Measurements from ENCODE around the gene SCD.

Gene SCD

DNA sequence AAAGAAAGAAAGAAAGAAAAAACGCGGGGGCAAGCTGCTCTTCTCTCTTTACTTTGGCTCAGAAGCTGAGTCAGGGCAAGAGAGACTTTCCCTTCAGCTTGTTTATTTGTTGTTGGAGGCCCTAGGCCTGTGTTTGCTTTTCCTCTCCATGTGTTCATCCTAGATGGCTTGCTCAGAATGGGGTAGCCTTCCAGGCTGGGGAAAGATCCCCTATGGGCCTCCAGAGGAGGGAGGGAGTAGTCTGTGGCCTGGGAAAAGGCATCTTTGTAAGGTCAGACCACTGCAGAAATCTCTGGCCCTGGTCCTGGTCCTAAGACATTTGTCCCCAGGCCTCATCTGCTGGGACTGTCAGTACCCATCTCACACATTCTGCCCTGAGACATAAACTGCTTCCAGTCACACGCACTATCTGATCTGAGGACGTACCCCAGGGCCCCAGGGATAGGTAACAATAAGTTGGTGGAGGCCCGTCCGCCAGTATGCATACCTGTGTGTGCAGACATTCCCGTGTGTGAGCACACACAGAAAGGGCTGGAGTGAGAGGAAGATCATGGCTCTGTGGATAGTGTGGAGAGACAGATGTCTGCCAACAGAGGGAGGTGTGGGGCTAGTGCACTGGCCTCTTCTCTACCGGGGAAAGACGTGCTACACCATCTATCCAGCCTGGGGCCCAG lies 4.9 kb upstream of the SCD start:
- H3K79me1 ChIP-seq (ENCODE audit: low read length), result no peaks in the 10 kb centered on the region
- no CpG with 5 or more reads among the region's 9 CpGs for WGBS (ENCODE audit: extremely low coverage, insufficient coverage, low lambda C conversion rate)
- H3K4me2 ChIP-seq (ENCODE audit: low read length), result no peak overlapping the region
- H3K56ac ChIP-seq (ENCODE audit: low read length), result no peak overlapping the region
- no peak overlapping the region for H2BK15ac ChIP-seq (replicated peaks; ENCODE audit: low read depth)
- H3K27me3 ChIP-seq (ENCODE audit: insufficient read depth, low read length, poor library complexity), result no peaks in the 10 kb centered on the region
- no peak overlapping the region for H4K5ac ChIP-seq (ENCODE audit: low read length)
- H3K4ac ChIP-seq (ENCODE audit: low read depth, low read length), result no peak overlapping the region
- no peak overlapping the region for H3K4me3 ChIP-seq (ENCODE audit: low read length)
- H2BK120ac ChIP-seq (ENCODE audit: low read depth, low read length), result no peak overlapping the region
- no peak overlapping the region for H2BK5ac ChIP-seq (ENCODE audit: low read length)
- peaks cover 7% of the 10 kb centered on the region for H3K4me1 ChIP-seq (ENCODE audit: control insufficient read depth, low read depth, low read length)
- H3K9ac ChIP-seq (ENCODE audit: low read length), result no peak overlapping the region
- no peak overlapping the region for H3K18ac ChIP-seq (ENCODE audit: low read length)
- H3K23ac ChIP-seq (ENCODE audit: low read length), result no peak overlapping the region
- no peak overlapping the region for H2AK5ac ChIP-seq (ENCODE audit: low read length)
- H3K36me3 ChIP-seq (ENCODE audit: control insufficient read depth, insufficient read depth, low read length), result no peaks in the 10 kb centered on the region
- H3K79me2 ChIP-seq (ENCODE audit: control insufficient read depth, insufficient read depth, low read length), result peaks cover 2% of the 10 kb centered on the region
- no peak overlapping the region for H3K27ac ChIP-seq (ENCODE audit: low read depth, low read length)
- no peak overlapping the region for H4K8ac ChIP-seq (ENCODE audit: low read depth, low read length)
- DNase-seq, result peak; percentile 88

DNA sequence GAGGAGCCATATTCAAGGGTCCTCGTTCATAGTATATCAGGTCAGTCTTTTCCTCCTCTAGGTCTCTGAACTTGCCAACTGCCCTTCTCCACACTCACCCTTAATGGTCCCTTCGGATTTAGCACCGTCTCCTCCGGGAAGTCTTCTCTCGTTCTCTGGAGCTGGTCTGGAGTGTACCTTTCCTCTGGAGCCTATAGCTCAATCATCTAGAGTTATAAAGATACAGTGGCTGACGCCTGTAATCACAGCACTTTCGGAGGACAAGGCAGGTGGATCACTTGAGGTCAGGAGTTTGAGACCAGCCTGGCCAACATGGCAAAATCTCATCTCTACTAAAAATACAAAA lies 4.4 kb upstream of the SCD start:
- no peak overlapping the region for H2BK15ac ChIP-seq (replicated peaks; ENCODE audit: low read depth)
- no peak overlapping the region for H3K4me2 ChIP-seq (ENCODE audit: low read length)
- no peak overlapping the region for H2BK5ac ChIP-seq (ENCODE audit: low read length)
- H3K4me3 ChIP-seq (ENCODE audit: low read length), result no peak overlapping the region
- H2AK5ac ChIP-seq (ENCODE audit: low read length), result no peak overlapping the region
- H4K8ac ChIP-seq (ENCODE audit: low read depth, low read length), result no peak overlapping the region
- H3K79me2 ChIP-seq (ENCODE audit: control insufficient read depth, insufficient read depth, low read length), result peaks cover 8% of the 10 kb centered on the region
- H3K56ac ChIP-seq (ENCODE audit: low read length), result no peak overlapping the region
- H3K27ac ChIP-seq (ENCODE audit: low read depth, low read length), result no peak overlapping the region
- H3K27me3 ChIP-seq (ENCODE audit: insufficient read depth, low read length, poor library complexity), result no peaks in the 10 kb centered on the region
- H3K23ac ChIP-seq (ENCODE audit: low read length), result no peak overlapping the region
- WGBS (ENCODE audit: extremely low coverage, insufficient coverage, low lambda C conversion rate), result no CpG with 5 or more reads among the region's 7 CpGs
- H3K4ac ChIP-seq (ENCODE audit: low read depth, low read length), result no peak overlapping the region
- H3K9ac ChIP-seq (ENCODE audit: low read length), result no peak overlapping the region
- H3K36me3 ChIP-seq (ENCODE audit: control insufficient read depth, insufficient read depth, low read length), result no peaks in the 10 kb centered on the region
- H3K18ac ChIP-seq (ENCODE audit: low read length), result no peak overlapping the region
- no peaks in the 10 kb centered on the region for H3K79me1 ChIP-seq (ENCODE audit: low read length)
- DNase-seq, result no peak
- peaks cover 7% of the 10 kb centered on the region for H3K4me1 ChIP-seq (ENCODE audit: control insufficient read depth, low read depth, low read length)
- no peak overlapping the region for H2BK120ac ChIP-seq (ENCODE audit: low read depth, low read length)
- H4K5ac ChIP-seq (ENCODE audit: low read length), result no peak overlapping the region

DNA sequence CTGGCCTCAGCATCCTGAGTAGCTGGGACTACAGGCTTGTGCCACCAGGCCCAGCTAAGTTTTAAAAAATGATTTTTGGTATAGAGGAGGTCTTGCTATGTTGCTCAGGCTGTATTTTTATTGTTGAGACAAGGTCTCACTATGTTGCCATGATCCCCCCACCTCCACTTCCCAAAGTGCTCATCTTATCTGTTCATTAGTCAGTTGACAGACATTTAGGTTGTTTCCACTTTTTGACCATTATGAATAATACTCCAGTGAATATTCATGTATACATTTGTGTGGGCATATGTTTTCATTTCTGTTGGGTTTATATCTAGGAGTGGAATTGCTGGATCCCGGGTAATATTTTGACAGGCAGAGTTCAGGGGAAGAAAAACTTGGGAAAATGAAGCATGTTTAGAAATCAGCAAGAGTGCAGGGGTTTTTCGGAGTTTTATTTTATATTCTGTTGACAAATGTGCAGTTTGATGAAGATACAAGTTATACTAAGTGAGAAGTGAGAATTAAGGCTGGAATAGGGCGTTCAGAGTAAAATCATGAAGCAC lies 2.7 kb upstream of the SCD start:
- H3K18ac ChIP-seq (ENCODE audit: low read length), result no peak overlapping the region
- H2BK15ac ChIP-seq (replicated peaks; ENCODE audit: low read depth), result no peak overlapping the region
- peaks cover 6% of the 10 kb centered on the region for H3K36me3 ChIP-seq (ENCODE audit: control insufficient read depth, insufficient read depth, low read length)
- no peak overlapping the region for H3K9ac ChIP-seq (ENCODE audit: low read length)
- peaks cover 25% of the 10 kb centered on the region for H3K79me2 ChIP-seq (ENCODE audit: control insufficient read depth, insufficient read depth, low read length)
- no peak overlapping the region for H3K27ac ChIP-seq (ENCODE audit: low read depth, low read length)
- 100% methylated on average over 1 of the region's 3 CpGs for WGBS (ENCODE audit: extremely low coverage, insufficient coverage, low lambda C conversion rate)
- H2AK5ac ChIP-seq (ENCODE audit: low read length), result no peak overlapping the region
- H3K4me3 ChIP-seq (ENCODE audit: low read length), result no peak overlapping the region
- no peak overlapping the region for H4K5ac ChIP-seq (ENCODE audit: low read length)
- H3K23ac ChIP-seq (ENCODE audit: low read length), result no peak overlapping the region
- H3K4me2 ChIP-seq (ENCODE audit: low read length), result no peak overlapping the region
- peaks cover 2% of the 10 kb centered on the region for H3K79me1 ChIP-seq (ENCODE audit: low read length)
- no peak overlapping the region for H2BK5ac ChIP-seq (ENCODE audit: low read length)
- no peak overlapping the region for H3K4ac ChIP-seq (ENCODE audit: low read depth, low read length)
- peaks cover 11% of the 10 kb centered on the region for H3K4me1 ChIP-seq (ENCODE audit: control insufficient read depth, low read depth, low read length)
- peak overlapping the region; percentile 9 for H3K56ac ChIP-seq (ENCODE audit: low read length)
- no peak overlapping the region for H4K8ac ChIP-seq (ENCODE audit: low read depth, low read length)
- no peaks in the 10 kb centered on the region for H3K27me3 ChIP-seq (ENCODE audit: insufficient read depth, low read length, poor library complexity)
- H2BK120ac ChIP-seq (ENCODE audit: low read depth, low read length), result no peak overlapping the region
- no peak for DNase-seq

DNA sequence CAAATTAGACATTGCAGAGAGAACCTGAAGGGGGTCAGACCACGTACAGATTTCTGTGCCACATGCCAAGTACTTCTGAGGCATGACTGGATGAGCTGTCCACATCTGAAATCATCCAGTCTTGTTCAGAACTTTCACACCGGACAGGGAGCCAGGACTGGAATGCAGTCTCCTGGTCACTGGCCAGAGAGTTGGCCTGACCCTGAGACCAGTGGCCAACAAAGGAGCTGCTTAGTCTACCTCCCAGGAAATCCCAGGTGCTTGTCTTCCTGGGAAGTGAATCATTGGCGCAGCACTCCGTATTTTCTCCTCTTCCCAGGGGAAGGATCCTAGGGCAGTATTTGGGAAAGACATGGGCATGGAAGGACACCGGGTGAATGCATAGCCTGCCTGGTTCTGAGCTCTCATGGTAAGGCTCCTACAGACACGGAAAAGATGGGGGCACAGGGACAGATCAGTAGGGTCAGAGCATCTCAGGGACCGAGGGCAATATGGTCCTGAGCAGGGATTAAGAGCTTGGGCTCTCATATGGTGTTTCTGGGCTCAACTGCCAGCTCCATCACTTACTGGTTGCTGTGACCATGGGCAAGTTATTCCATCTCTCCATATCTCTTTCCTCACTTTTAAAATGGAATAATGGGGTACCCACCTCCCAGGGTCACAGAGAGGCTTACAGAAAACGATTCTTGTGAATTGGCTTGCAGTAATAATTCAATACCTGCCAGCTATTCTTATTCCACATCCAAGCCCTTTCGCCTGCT lies 1.3 kb upstream of the SCD start:
- peak overlapping the region; percentile 61 for H3K18ac ChIP-seq (ENCODE audit: low read length)
- peaks cover 7% of the 10 kb centered on the region for H3K79me1 ChIP-seq (ENCODE audit: low read length)
- no peak overlapping the region for H2BK120ac ChIP-seq (ENCODE audit: low read depth, low read length)
- H3K36me3 ChIP-seq (ENCODE audit: control insufficient read depth, insufficient read depth, low read length), result peaks cover 12% of the 10 kb centered on the region
- peaks cover 39% of the 10 kb centered on the region for H3K79me2 ChIP-seq (ENCODE audit: control insufficient read depth, insufficient read depth, low read length)
- peak overlapping the region; percentile 99 for H3K4ac ChIP-seq (ENCODE audit: low read depth, low read length)
- no peak overlapping the region for H2BK15ac ChIP-seq (replicated peaks; ENCODE audit: low read depth)
- peak overlapping the region; percentile 90 for H3K56ac ChIP-seq (ENCODE audit: low read length)
- H2AK5ac ChIP-seq (ENCODE audit: low read length), result no peak overlapping the region
- H3K27ac ChIP-seq (ENCODE audit: low read depth, low read length), result peak overlapping the region; percentile 95
- H3K9ac ChIP-seq (ENCODE audit: low read length), result peak overlapping the region; percentile 73
- no peak overlapping the region for H4K8ac ChIP-seq (ENCODE audit: low read depth, low read length)
- no peaks in the 10 kb centered on the region for H3K27me3 ChIP-seq (ENCODE audit: insufficient read depth, low read length, poor library complexity)
- H3K4me2 ChIP-seq (ENCODE audit: low read length), result peak overlapping the region; percentile 35
- no peak overlapping the region for H3K23ac ChIP-seq (ENCODE audit: low read length)
- H3K4me3 ChIP-seq (ENCODE audit: low read length), result peak overlapping the region; percentile 34
- peaks cover 21% of the 10 kb centered on the region for H3K4me1 ChIP-seq (ENCODE audit: control insufficient read depth, low read depth, low read length)
- H2BK5ac ChIP-seq (ENCODE audit: low read length), result no peak overlapping the region
- H4K5ac ChIP-seq (ENCODE audit: low read length), result no peak overlapping the region
- WGBS (ENCODE audit: extremely low coverage, insufficient coverage, low lambda C conversion rate), result no CpG with 5 or more reads among the region's 9 CpGs
- DNase-seq, result no peak

DNA sequence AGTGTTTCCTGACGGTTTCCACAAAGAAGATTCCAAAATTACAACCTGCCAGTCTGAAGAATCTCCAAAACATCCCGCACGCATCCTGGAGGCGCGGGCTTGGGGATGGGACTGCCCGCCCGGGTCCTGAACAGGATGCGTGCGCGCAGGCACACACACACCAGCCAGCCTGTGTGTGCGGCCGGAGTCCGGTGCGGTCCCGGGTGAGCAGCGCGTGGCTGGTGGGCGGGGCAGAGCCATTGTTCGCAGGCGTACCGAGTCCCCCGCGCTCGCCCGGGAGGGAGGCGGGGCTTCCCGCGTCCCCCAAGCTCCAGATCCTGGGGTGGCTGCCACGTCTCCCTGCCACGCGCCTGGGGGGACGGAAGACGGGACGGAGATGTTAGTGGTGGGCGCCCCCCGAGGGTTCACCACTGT lies 675 bp upstream of the SCD start:
- Histone ChIP-seq H2AK5ac (ENCODE audit: low read length) (no peak overlapping the region), H3K4ac (ENCODE audit: low read depth, low read length) (peak overlapping the region; percentile 99), H3K36me3 (ENCODE audit: control insufficient read depth, insufficient read depth, low read length) (peaks cover 12% of the 10 kb centered on the region), H3K79me1 (ENCODE audit: low read length) (peaks cover 8% of the 10 kb centered on the region), H3K27me3 (ENCODE audit: insufficient read depth, low read length, poor library complexity) (no peaks in the 10 kb centered on the region), H2BK5ac (ENCODE audit: low read length) (peak overlapping the region; percentile 60), H2BK15ac (replicated peaks; ENCODE audit: low read depth) (no peak overlapping the region), H3K9ac (ENCODE audit: low read length) (peak overlapping the region; percentile 73), H3K4me2 (ENCODE audit: low read length) (peak overlapping the region; percentile 35), H3K23ac (ENCODE audit: low read length) (no peak overlapping the region), H3K56ac (ENCODE audit: low read length) (peak overlapping the region; percentile 90), H2BK120ac (ENCODE audit: low read depth, low read length) (peak overlapping the region; percentile 91), H3K18ac (ENCODE audit: low read length) (peak overlapping the region; percentile 61), H4K8ac (ENCODE audit: low read depth, low read length) (peak overlapping the region; percentile 5), H3K4me3 (ENCODE audit: low read length) (peak overlapping the region; percentile 34), H3K79me2 (ENCODE audit: control insufficient read depth, insufficient read depth, low read length) (peaks cover 45% of the 10 kb centered on the region), H3K4me1 (ENCODE audit: control insufficient read depth, low read depth, low read length) (peaks cover 18% of the 10 kb centered on the region), H4K5ac (ENCODE audit: low read length) (no peak overlapping the region), H3K27ac (ENCODE audit: low read depth, low read length) (peak overlapping the region; percentile 95)
- WGBS (ENCODE audit: extremely low coverage, insufficient coverage, low lambda C conversion rate), result no CpG with 5 or more reads among the region's 36 CpGs
- peak; percentile 85 for DNase-seq

Data from mesendoderm (in vitro differentiated cells).